HG02884 (cell line): ENCODE data around the gene PTPN11.
"Not testable (repeated sequence)": the region's sequence is repeated elsewhere in the genome, so short reads cannot be mapped to it uniquely, and the experiment has no call there.

ENCODE experiments used
- ATAC-seq: cut with Tn5 transposase; IDR thresholded peaks from one replicate; pipeline ENCODE4 v1.9.1; 2021; ENCODE audit warnings: mild to moderate bottlenecking, moderate library complexity; ENCODE audit not compliant: unreplicated experiment

PTPN11 gene

GRCh38 chr12:112418608-112419296 lies at the start of gene PTPN11:
Gene PTPN11 (plus strand): TSS chr12:112418947. CDS start chr12:112419112, 165 bp downstream.
- ATAC-seq, result peak; percentile 64

DNA sequence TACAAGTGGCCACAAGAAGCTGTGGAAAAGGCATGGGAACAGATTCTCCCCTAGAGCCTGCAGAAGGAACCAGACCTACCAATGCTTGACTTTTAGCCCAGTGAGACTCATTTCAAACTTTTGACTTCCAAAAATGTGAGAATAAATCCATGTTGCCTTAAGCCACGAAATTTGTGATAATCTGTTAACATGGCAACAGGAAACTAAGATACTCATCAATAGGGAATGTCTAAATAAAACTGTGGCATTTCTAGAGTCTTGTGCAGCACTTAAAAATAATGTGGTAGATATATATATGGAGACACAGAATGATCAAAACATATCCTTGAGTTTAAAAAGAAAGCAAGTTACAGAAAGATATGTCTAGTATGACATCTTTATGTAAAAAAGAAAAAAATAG lies 48.5 kb upstream of the PTPN11 start:
- no peak for ATAC-seq

DNA sequence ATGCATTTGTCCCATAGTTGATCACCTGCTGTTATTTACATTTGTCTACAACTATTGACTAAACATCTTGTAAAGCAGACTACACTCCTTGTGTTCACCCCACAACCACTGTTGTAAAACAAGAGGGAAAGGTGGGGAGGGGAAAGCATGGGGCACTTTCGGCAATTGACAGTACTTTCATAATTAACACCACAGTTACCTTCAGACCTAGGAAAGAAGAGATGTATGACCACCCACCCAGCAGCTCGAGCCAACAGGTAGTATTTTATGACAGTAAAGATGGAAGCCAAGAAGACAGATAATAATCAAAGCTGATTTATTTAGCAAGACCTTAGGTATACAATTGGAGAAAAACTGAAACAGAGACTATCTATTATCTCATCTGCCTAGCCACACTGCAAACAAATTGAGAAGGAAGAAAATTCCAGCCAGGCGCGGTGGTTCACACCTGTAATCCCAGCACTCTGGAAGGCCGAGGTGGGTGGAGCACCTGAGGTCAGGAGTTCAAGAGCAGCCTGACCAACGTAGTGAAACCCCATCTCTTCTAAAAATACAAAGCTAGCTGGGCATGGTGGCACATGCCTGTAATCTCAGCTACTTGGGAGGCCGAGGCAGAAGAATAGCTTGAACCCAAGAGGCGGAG lies 47.8 kb upstream of the PTPN11 start:
- no peak for ATAC-seq

DNA sequence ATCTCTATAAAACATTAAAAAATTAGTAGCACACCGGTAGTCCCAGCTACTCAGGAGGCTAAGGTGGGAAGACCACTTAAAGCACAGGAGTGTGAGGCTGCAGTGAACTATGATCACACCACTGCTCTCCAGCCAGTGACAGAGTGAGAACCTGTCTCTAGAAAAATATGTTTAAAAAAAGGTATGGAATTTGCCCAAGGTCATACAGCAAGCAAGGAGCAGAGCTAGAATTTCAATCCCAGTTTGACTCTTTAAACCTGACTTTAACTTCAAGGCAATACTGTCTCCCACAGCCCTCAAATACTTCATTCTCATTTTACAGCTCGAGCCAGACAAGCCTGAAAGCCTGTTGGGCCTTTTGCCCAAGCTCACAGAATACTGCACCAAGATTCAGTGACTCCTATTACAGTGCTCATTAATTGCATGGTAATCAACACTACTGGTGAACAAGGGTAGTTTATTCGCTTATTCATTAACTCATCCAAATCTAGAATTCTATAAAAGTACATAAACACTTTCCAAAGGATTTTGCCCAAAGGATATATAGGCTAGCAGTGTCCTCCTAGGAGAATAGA lies 44.5 kb upstream of the PTPN11 start:
- ATAC-seq, result no peak

DNA sequence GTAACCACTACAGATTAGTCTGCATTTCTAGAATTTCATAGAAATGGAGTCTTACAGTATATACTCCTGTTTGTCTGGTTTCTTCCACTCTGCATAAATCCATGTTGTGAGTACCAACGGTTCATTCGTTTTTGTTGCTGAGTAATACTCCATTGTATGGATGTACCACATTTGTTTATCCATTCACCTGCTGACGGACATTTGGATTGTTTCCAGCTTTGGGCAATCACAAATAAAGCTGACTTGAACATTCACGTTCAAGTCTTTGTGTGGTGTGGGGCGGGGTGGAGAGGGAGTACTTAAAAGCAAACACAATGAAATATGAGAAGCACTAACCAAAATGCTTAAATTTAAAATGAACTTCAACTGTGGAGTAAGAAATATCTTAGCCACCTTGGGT lies 43.6 kb upstream of the PTPN11 start:
- ATAC-seq, result no peak

DNA sequence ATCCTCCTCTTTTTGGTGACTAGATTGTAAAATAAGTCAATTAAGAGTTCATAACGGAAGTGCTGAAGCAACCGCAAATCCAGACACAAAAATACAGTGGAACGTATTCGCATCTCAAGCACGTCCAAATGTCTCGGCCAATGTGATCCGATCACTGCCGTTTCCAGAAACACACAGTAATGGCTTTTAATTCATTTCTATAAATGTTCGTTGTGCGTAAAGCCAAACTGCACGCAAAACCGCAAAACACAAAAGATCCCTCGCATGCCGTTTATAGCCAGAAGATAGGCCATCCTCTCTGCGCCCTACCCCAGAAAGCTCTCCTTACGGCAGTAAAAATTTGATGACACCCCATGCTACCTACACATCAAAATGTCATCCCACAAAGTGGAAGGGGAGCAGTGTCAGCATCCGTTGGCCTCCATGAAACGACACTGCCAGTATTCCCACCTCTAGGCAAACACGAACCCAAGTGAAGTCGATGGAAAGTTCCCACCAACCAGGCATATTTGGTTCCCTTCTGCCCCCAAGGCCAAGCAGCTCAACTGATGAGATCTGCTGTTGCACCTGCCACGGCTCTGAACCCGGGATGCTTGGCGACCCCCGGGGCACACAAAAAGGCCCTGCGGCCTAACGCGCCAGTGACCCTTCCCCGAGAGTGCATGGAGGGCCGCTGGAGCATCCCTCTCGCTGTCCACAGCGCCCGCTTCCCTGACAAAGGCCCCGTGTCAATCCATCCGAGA lies 37.9 kb upstream of the PTPN11 start:
- ATAC-seq, result no peak

- peak; percentile 38 for ATAC-seq
Measured at GRCh38 chr12:112381406-112381882, 37.3 kb upstream of the PTPN11 start.

- ATAC-seq, result peak; percentile 87
Measured at GRCh38 chr12:112381883-112382796, 36.6 kb upstream of the PTPN11 start, which contains the start of gene HECTD4. Gene HECTD4 (minus strand): TSS chr12:112382431. CDS start chr12:112382128, 303 bp downstream.

GRCh38 chr12:112382866-112383265 lies 35.9 kb upstream of the PTPN11 start:
- no peak for ATAC-seq

GRCh38 chr12:112386726-112387125 lies 32.0 kb upstream of the PTPN11 start:
- no peak for ATAC-seq

DNA sequence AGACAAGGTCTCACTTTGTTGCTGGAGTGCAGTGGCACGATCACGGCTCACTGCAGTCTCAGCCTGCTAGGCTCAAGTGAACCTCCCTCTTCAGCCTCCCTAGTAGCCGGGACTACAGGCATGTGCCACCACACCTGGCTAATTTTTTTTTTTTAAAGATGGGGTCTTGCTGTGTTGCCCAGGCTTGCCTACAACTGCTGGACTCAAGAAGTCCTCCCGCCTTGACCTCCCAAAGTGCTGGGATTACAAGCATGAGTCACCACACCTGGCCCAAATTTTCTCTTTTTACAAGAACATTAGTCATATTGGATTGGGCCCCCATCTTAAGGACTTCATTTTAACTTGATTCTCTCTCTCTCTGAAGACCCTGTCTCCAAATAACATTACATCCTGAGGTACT lies 29.5 kb upstream of the PTPN11 start:
- no peak for ATAC-seq

GRCh38 chr12:112389922-112390654 lies 28.7 kb upstream of the PTPN11 start:
- ATAC-seq, result not testable (repeated sequence)

GRCh38 chr12:112393328-112393727 lies 25.4 kb upstream of the PTPN11 start:
- no peak for ATAC-seq

- no peak for ATAC-seq
Measured at GRCh38 chr12:112401054-112401453, 17.7 kb upstream of the PTPN11 start.

DNA sequence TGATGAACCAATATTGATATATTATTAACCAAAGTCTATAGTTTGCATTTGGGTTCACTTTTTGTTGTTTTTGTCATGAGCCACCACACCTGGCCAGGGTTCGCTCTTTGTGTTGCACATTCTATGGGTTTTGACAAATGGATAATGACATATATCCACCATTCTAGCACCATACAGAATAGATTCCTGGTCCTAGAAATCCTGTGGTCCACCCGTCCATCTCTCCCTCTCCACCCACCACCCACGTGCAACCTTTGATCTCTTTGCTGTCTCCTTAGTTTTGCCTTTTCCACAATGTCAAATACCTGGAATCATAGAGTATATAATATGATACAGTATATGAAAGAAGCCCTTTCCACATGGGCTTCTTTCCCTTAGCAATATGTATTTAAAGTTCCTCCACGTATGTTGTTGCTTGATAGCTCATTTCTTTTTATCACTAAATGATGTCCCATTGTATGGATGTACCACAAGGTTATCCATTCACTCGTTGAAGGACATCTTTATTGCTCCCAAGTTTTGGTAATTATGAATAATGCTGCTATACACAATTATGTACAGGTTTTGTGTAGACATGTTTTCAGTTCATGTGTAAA lies 16.7 kb upstream of the PTPN11 start:
- ATAC-seq, result no peak

- ATAC-seq, result no peak
Measured at GRCh38 chr12:112406519-112407488, 11.9 kb upstream of the PTPN11 start.

GRCh38 chr12:112407683-112408082 lies 11.1 kb upstream of the PTPN11 start:
- not testable (repeated sequence) for ATAC-seq

GRCh38 chr12:112408621-112409020 lies 10.1 kb upstream of the PTPN11 start:
- ATAC-seq, result no peak
